NCI-H774 (cell line): ENCODE measurements around the gene RET.

Source experiments
- DNase-seq: peaks from one replicate; lab custom pipeline; 2025; lab: John Stamatoyannopoulos, UW

Gene RET

DNA sequence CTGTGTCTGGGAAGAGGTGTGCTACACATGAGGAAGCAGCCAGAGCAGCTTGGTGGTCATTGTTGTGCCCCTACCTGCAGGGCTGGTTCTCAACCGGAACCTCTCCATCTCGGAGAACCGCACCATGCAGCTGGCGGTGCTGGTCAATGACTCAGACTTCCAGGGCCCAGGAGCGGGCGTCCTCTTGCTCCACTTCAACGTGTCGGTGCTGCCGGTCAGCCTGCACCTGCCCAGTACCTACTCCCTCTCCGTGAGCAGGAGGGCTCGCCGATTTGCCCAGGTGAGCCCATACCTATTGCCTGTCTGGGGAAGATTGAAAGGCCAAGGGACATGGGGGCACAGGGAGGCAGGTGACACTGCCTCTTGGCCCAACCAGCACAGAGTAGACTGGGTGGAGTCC is 32.1 kb downstream of the RET start:
- DNase-seq = no peak

DNA sequence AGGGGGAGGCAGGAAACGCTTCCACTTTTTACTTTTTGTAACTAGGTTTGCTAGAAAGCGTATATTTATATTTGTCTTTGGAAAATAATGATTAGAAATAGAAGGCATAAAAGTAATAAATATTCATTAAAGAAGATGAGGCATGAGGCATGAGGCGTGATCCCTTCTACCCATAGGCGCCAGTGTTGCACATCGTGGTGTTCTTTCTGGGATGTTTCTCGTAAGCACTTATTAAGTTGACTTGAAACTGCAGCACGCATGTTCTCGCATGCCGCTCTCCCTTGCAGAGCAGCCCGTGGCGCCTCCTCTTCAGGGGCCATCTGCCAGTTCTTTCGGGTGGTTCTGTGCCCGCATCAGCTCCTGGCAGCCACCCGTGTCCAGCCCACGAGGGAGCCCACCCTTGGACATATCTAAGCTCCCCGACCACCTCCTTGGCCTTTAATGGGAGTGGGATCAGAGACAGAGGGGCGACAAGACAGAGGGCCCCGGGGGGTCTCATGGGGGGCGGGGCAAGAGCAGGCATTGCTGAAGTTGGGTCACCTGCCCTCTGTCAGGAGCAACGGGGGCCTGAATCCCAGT is 32.9 kb downstream of the RET start:
- DNase-seq = no peak

DNA sequence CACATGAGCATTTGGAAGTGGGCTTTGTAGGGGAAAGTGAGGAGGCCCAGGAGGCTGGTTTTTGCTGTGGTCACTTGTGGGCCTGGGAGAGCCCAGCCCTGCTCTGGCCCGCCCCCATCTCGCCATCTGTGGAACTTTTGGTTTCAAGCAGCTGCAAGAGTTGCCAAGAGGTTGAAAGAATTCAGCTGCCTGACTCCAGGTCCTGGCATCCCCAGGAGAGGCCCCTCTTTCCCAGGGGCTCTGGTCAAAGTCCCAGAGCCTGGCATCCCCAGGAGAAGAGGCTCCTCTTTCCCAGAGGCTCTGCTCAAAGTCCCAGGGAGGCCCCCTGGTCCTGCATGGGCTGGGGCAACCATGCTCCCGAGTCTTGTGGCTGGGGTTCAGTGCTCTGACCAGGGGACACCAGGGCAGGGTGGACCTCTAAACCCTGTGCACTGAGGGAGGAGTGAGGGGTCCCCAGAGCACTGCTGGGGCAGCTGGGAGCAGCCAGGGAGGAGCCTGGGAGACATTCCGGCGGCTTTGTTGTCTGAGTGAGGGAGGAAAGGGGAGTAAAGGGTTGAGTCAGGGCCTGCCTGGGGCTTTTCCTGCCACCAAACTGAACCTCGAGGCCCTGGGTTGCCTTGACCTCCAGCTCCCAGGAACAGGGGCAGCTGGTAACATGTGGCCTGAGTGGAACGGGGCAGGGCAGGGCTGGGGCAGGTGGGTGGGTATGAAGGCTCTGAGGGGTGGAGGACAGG is 33.6 kb downstream of the RET start:
- DNase-seq = no peak

DNA sequence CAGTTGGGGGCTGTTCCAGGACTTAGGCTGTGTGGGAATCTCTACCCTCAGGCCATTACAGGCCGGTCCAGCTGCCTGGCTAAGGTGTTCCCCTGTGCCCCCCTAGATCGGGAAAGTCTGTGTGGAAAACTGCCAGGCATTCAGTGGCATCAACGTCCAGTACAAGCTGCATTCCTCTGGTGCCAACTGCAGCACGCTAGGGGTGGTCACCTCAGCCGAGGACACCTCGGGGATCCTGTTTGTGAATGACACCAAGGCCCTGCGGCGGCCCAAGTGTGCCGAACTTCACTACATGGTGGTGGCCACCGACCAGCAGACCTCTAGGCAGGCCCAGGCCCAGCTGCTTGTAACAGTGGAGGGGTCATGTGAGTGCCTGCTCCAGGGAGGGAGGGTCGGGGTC is 34.2 kb downstream of the RET start:
- DNase-seq = no peak

DNA sequence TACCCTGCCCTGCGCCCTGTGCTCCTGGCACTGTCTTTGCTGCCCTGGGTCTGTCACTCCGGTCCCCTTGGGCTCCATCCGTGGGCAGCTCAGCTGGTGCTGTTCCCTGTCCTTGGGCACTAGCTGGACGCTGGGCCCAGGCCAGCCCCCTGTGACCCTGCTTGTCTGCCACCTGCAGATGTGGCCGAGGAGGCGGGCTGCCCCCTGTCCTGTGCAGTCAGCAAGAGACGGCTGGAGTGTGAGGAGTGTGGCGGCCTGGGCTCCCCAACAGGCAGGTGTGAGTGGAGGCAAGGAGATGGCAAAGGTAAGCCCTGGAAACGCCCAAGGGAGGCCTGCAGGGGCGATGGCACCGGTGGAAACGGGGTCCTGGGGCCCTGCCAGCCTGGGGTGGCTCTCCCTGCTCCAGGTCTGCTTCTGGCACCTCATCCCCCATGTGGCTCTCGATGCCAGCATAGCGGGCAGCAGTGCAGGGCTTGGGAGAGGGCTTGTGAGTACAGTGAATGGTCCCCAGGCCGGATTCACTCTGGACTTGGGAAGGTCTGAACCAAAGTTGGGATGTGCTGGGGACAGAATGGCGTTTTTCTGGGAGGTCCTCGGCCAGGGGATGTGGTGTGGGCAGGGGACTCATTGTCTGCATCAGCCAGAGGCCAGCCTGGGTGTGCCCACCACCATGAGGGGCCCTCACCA is 35.2 kb downstream of the RET start:
- DNase-seq = no peak

DNA sequence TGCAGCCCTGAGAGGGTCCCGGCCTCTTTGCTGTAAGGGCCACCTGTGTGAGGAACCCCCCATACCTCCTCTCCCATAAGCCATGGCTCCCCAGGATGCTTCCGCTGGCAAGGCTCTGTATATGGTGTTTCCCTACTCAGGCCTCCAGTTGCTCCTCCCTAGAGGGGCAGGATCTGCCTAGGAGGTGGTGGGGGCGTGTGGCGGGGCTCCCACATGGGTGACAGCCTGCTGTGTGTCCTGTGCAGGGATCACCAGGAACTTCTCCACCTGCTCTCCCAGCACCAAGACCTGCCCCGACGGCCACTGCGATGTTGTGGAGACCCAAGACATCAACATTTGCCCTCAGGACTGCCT is 35.7 kb downstream of the RET start:
- no peak for DNase-seq

DNA sequence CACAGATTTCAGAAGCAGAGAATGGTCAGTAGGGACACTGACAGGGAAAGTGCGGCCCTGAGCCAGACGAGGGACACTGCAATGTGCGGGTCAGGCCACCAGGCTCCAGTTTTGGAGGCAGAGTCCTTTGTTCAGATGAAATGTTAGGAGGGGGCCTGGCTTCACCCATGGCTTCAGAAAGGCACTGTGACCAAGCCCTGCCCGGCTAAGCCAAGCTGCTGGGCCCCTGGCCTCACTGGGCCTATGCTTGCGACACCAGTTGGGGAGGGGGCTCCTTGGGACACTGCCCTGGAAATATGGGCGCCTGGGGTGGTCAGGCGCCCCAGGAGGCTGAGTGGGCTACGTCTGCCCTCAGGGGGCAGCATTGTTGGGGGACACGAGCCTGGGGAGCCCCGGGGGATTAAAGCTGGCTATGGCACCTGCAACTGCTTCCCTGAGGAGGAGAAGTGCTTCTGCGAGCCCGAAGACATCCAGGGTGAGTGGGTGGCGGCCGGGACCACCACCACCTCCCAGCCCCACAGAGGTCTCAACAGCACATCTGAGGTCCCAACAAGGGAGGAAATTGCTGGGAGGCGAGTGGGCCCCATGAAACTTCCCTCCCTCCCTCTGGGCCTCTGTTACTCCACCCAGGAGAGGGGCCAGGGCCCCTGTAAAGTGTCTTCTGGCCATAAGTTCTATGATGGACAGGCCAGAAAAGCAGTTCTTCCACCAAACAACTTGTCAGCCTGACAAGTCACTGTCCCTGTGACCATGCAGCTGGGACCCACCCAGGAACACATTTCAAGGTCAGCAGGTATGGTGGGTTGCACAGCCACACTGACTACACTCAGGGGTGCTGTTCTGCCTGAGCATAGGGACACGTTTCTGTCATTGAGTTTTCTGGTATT is 36.6 kb downstream of the RET start:
- DNase-seq = no peak

DNA sequence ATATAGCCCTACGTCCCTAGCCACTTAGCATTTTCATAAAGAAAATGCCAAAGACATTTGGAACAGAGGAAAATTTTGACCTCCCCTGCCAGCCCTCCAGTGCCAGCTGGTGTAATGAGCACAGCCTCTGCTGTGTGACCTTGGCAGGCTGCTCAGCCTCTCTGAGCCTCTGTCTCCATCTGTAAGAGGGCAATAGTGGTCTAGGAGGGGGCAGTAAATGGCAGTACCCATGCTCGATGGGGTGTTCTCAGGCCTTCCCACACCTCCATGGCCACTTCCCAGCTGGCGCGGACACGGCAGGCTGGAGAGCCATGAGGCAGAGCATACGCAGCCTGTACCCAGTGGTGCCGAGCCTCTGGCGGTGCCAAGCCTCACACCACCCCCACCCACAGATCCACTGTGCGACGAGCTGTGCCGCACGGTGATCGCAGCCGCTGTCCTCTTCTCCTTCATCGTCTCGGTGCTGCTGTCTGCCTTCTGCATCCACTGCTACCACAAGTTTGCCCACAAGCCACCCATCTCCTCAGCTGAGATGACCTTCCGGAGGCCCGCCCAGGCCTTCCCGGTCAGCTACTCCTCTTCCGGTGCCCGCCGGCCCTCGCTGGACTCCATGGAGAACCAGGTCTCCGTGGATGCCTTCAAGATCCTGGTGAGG is 37.3 kb downstream of the RET start:
- DNase-seq = no peak

DNA sequence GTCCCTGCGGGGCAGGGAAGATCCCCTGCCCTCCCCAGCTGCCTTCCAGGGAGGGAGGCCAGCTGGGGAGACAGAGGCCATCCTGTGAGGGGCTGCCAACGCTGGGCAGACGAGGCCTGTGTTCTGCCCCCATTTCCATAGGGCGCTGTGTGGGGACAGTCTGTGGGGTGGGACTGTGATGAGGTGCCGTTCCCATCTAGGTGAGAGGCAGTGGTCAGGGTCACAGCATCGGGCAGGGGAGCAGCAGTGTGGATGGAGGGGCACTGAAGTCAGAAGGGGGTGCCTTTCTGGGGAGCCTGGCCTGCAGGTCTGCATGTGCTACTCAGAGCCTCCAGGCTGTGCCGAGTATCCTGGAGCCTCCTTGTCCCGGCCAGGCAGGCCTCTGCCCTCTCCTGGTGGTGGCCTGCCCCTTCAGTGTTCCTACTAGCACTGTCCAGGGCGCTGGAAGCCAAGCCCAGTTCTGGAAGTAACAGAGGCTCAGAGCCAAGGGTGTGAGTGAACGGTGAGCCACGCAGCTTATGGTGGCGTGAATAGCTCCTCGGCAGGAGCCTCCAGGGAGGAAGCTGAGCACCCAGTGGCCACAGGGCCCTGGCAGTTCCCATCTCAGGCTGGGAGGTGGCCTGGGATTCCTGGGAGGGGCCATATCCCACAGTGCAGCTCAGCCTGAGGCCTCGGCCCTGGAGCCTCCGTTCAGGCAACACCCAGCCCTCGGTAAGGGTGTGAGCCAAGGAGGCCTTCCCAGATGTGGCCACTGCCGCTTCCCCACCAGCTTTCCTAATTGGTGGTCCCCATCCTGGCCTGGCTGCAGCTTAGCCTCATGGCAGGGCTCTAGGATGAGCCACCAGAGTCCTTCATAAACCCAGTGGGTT is 38.1 kb downstream of the RET start:
- DNase-seq = no peak

DNA sequence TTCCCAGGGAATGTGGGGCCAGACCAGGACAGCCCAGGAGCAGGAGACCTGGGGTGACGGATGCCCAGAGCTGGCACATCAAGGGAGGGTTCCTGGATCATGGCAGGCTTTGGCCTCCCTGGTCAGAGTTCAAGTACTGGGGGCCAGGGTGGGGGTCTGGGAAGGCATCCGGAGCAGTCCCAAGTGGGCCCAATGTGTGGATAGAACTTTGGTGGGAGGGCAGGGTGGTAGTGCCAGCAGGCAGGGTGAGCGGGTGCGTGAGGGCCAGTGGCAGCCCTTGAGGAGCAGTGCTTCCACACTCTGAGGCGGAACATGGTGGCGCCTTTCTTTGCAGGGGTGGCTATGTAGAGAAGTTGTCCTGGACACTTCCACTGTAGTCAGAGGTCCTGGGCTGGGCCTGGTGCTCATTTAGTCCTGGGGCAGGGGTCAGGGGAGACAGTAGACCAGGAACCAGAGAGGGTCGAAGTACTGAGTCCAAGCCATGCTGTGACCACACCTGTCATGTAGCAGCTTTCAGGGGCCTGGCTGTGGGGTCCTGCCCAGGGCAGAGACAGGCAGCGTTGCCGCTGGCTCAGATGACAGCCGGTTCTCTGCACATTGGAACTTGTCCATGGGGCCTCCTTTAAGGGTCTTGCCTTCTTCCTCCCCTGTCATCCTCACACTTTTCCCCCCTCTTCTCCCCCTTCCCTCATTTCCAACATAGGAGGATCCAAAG is 39.2 kb downstream of the RET start:
- DNase-seq = no peak

DNA sequence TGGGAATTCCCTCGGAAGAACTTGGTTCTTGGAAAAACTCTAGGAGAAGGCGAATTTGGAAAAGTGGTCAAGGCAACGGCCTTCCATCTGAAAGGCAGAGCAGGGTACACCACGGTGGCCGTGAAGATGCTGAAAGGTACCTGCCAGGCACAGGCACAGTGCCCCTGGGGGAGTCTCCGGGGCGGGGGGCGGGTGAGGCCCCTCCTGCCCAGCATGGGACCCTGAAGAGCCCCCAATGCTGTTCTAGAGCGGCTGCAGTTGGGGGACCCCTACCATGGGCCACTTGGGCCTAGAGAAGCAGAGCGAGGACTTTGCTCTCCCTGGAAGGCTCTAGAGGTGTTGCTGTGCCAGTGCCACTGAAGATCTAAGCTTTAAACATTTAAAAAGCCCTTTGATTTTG is 39.7 kb downstream of the RET start:
- DNase-seq = no peak

DNA sequence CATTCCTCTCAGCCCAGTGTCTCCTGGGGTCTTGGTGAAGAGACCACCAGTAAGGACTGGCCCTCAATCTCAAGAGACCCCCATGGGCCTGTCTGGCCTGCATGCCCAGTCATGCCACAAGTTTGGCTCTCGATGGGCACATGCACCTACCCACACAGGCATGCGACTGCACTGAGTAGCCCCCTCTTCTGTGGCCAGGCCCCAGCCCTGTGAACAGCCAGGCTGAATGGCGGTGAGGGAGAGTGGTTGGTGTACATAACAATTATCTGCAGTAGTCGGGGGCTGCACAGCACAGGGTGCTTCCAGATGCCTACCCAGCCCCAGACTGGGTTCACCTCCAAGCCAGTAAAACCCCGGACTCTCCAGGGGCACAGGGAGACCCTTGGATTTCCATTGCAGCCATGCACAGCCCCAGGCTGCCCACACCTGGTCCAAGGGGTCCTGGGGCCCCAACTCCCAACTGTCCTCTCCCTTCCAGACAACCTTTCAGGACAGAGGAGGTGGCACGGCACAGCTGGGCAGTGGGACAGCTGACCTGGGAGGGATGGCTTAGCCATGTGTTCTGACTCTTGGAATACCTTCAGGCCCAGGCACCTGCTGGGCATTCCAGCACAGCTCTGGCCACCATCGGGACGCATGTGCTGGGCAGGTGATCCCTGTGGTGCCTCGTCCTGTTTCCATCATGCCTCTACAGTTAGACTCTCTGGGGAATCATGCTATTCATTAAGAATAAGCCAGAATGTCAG is 40.3 kb downstream of the RET start:
- DNase-seq = no peak

DNA sequence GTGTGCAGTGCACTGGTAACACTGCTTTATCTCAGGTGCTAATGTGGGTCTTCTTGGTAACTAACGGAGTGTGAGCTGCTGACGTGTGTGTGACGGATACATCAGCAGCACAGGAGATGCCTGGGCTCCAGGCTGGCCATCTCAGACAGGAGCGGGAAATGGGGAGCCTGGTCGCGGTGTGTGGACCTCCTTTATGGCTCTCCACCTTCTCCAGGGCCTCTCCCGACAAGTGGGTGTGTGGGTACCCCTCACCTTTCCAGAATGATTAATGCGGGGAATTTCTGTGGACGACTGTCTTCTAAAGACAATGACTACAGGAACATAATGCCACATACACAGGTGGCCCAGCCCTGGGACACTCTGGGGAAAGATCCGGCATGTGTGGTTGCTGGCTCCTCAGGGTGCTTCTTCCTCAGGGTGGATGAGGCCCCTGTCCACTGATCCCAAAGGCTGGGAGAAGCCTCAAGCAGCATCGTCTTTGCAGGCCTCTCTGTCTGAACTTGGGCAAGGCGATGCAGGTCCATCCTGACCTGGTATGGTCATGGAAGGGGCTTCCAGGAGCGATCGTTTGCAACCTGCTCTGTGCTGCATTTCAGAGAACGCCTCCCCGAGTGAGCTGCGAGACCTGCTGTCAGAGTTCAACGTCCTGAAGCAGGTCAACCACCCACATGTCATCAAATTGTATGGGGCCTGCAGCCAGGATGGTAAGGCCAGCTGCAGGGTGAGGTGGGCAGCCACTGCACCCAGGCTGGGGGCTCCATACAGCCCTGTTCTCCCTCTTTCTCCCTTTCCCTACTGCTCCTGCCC is 41.1 kb downstream of the RET start:
- DNase-seq = no peak

DNA sequence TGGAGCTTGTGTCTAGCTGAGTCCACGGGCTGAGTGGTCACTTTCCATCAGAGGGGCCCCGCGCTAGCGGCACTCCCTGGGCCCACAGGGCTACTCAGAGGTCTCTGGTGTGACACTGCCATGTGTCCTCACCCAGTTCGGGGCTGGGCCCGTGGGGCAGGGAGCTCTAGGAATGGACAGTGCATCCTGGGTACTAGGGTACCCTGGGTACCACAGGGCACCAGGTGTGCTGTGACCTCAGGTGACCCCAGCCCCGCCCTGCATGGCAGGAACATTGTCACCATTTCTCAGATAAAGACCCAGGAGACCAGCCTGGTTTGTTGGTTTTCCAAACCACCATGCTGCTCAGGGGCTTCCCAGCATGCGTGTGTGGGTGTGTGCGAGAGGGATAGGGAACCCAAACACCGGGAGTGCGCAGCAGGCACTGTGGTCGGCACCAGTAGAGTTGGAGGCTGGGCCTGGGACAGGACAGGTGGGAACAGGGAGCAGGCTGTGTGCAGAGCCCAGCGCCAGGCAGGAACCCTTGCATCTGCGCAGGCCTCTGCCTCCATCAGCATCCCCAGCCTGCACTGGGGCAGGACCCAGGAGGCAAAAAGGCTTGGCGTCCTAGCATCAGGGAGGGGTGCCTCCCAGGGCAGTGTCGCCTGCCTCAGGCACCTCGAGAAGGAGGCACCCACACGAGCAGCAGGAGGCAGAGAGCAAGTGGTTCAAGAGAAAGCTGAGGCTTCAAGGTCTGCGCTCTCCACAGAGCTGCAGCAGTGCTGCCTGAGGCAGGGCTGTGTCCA is 42.0 kb downstream of the RET start:
- DNase-seq = no peak

DNA sequence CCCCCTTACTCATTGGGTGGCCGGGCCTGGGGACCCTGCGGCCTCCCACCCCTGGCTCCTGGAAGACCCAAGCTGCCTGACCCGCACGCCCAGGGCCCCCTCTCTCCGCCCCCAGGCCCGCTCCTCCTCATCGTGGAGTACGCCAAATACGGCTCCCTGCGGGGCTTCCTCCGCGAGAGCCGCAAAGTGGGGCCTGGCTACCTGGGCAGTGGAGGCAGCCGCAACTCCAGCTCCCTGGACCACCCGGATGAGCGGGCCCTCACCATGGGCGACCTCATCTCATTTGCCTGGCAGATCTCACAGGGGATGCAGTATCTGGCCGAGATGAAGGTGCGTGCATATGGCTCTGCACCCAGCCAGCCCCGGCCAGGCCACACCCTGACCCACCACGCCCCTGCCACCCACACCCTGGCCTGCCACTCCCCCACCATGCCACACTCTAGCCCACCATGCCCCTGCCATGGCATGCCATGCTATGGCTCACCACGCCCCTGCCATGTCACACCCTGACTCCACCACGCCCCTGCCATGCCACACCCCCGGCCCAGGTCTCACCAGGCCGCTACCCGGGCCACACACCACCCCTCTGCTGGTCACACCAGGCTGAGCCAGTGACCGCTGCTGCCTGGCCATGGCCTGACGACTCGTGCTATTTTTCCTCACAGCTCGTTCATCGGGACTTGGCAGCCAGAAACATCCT is 42.7 kb downstream of the RET start:
- no peak for DNase-seq

DNA sequence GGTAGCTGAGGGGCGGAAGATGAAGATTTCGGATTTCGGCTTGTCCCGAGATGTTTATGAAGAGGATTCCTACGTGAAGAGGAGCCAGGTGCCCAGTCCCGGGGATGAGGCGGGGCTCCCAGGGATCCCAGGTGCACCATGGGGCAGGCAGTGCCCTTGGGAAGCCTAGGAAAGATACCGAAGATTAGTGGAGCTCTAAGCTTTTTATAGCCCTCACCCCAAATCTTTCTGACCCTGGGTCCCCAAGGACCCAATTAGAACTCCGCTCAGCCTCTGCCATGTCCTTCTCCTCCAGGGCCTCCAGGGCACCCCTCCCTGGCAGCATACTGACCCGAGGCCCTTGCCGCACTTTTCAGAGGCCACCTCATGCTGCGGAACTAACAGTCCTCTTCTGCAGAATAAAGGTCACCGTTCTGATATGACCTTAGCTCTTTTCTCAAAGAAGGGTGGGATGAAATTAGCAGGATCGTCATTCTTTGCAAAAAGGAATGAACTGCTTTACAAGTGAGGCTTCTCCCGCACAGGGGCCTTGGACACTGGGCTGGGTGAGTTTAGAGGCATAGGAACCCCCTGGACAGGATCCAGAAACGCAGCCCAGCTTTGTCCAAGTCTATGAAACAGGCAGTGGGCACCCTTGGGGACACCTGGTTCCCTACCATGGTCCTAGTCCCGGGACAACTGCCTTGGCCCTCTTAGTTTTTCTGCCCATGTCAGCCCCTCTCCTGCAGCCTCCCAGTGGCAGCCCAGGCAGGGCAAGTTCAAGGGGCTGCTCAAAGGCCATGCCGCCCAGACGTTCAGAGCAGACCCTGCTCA is 43.5 kb downstream of the RET start:
- no peak for DNase-seq

DNA sequence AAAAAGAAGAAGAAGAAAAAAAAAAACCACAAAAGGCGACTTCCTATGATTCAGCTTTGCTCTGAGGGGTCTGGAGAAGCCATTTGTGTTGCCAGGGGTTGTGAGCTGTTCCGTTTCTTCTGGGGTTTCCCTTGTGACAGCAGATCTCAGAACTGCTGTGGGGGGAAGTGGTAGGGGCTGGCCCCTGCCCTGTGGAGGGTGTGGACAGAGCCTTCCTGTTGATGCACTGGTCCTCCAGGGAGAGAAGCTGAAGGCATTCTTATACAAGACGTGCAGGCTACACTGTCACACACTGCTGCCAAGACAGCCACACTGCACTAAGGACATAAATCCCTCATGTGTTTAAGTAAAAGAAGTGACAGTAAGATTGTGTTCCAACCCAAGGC is 44.1 kb downstream of the RET start:
- no peak for DNase-seq
